HepG2 (cell line): ENCODE results near the gene ACAP3. TPM values are rescaled to one million over a fixed set of nuclear protein-coding genes. Genes with fewer than 3 reads are reported as not detected.

Source experiments
- AGO1 ChIP-seq: fragments of 200-400 bp; formaldehyde crosslinking; IDR thresholded peaks from 2 replicates; pipeline ENCODE4 v1.6.1; 2017; ENCODE audit warnings: mild to moderate bottlenecking, low read depth, low read length, moderate library complexity; ENCODE audit not compliant: poor library complexity, severe bottlenecking
- ATF7-NPFF ChIP-seq: sonication (generic); formaldehyde crosslinking; IDR thresholded peaks from 2 replicates; pipeline ENCODE4 v1.8.1; 2023; ENCODE audit warnings: mild to moderate bottlenecking, low read depth, missing genetic modification reagents, moderate library complexity
- HNRNPH1 ChIP-seq: fragments of 200-400 bp; formaldehyde crosslinking; optimal IDR thresholded peaks from 2 replicates; pipeline ENCODE3; 2017; ENCODE audit warnings: mild to moderate bottlenecking, low read depth, low read length
- MAZ ChIP-seq, 2 experiments: sonication (generic) in 1 of 2; formaldehyde crosslinking in 1 of 2; IDR thresholded peaks; 2 replicates each; pipeline versions ENCODE4 v1.5.0 to v1.6.1; 2012 to 2020; ENCODE audit warnings: low read depth in 2 of 2, mild to moderate bottlenecking in 2 of 2, borderline replicate concordance in 1 of 2, improper control_type of control experiment in 1 of 2, low read length in 1 of 2, missing genetic modification reagents in 1 of 2, moderate library complexity in 1 of 2
- PAWR ChIP-seq: sonication (generic); formaldehyde crosslinking; IDR thresholded peaks from 2 replicates; pipeline ENCODE4 v1.4.0; 2020; ENCODE audit warnings: missing genetic modification reagents, mild to moderate bottlenecking, borderline replicate concordance
- PHF21A ChIP-seq: sonication (generic); formaldehyde crosslinking; IDR thresholded peaks from 2 replicates; pipeline ENCODE4 v1.5.0; 2020; ENCODE audit warnings: mild to moderate bottlenecking, missing genetic modification reagents
- PPARG ChIP-seq: conservative IDR thresholded peaks from 2 replicates; pipeline ENCODE4 v1.6.1; 2016; ENCODE audit warnings: missing biosample characterization, missing genetic modification reagents
- RFX3 ChIP-seq: IDR thresholded peaks from 2 replicates; pipeline ENCODE4 v1.6.1; 2016; ENCODE audit warnings: missing biosample characterization, missing genetic modification reagents
- RFXANK ChIP-seq: IDR thresholded peaks from 2 replicates; pipeline ENCODE4 v1.6.1; 2016
- TRAFD1 ChIP-seq: sonication (generic); formaldehyde crosslinking; IDR thresholded peaks from 2 replicates; pipeline ENCODE4 v1.5.1; 2020; ENCODE audit warnings: missing genetic modification reagents, mild to moderate bottlenecking, borderline replicate concordance
- ZFY ChIP-seq: sonication (generic); formaldehyde crosslinking; IDR thresholded peaks from 2 replicates; pipeline ENCODE4 v1.4.0; 2020; ENCODE audit warnings: missing genetic modification reagents
- ZKSCAN8 ChIP-seq: IDR thresholded peaks from 2 replicates; pipeline ENCODE4 v1.6.1; 2016; ENCODE audit warnings: borderline replicate concordance, missing genetic modification reagents, missing compliant biosample characterization
- ZNF234 ChIP-seq: sonication (generic); formaldehyde crosslinking; conservative IDR thresholded peaks from 2 replicates; pipeline ENCODE4 v1.5.1; 2020; ENCODE audit warnings: mild to moderate bottlenecking, missing genetic modification reagents
- ZNF24 ChIP-seq: fragments of 450-650 bp; IDR thresholded peaks from 2 replicates; pipeline ENCODE4 v1.6.1; 2017; ENCODE audit warnings: antibody characterized with exemption, mild to moderate bottlenecking
- ZNF263 ChIP-seq: sonication (generic); formaldehyde crosslinking; IDR thresholded peaks from 2 replicates; pipeline ENCODE4 v1.4.0; 2020; ENCODE audit warnings: missing genetic modification reagents
- ZNF597 ChIP-seq: sonication (generic); formaldehyde crosslinking; IDR thresholded peaks from 2 replicates; pipeline ENCODE4 v1.5.0; 2020; ENCODE audit warnings: missing genetic modification reagents
- ZNF687 ChIP-seq: sonication (generic); formaldehyde crosslinking; IDR thresholded peaks from 2 replicates; pipeline ENCODE4 v1.5.1; 2020; ENCODE audit warnings: mild to moderate bottlenecking, missing genetic modification reagents, moderate library complexity
- ZNF782 ChIP-seq: sonication (generic); formaldehyde crosslinking; IDR thresholded peaks from 2 replicates; pipeline ENCODE4 v1.4.0; 2020; ENCODE audit warnings: missing genetic modification reagents, mild to moderate bottlenecking, borderline replicate concordance
- ZNF83 ChIP-seq: sonication (generic); formaldehyde crosslinking; IDR thresholded peaks from 2 replicates; pipeline ENCODE4 v1.4.0; 2020; ENCODE audit warnings: missing genetic modification reagents, mild to moderate bottlenecking, borderline replicate concordance
- ZUFSP ChIP-seq: sonication (generic); formaldehyde crosslinking; IDR thresholded peaks from 2 replicates; pipeline ENCODE4 v1.9.0; 2021; ENCODE audit warnings: missing genetic modification reagents, mild to moderate bottlenecking, borderline replicate concordance
- polyA plus RNA-seq, 8 experiments: library from polyadenylated mRNA; depleted of rRNA in 3 of 8; stranded (reverse) in 7 of 8; unstranded in 1 of 8; fragments of >200 nt; fragmentation: Illumina TruSeq in 4 of 8; extraction: Trizol in 4 of 8; gene quantifications; 2 replicates each; pipeline versions ENCODE4 v1.2.1 to v1.2.3, GENCODE V29; 2011 to 2016; ENCODE audit warnings: low read depth in 4 of 8, missing spikeins in 1 of 8, mixed read lengths in 1 of 8; ENCODE audit not compliant: insufficient read depth in 1 of 8
- total RNA-seq, 5 experiments: library from RNA; depleted of rRNA; stranded (reverse); fragments of >200 nt; fragmentation: Illumina TruSeq; extraction: Trizol; gene quantifications; 2 replicates each; pipeline ENCODE4 v1.2.3, GENCODE V29; 2016; ENCODE audit warnings: low read depth in 1 of 5

Gene ACAP3
- total and polyA plus RNA-seq, 2 of the 13 experiments (the other 11 are each of a cell fraction or from before 2014, with no cell fraction given): 29.4 to 50.8 TPM

GRCh38 chr1:1351511-1352427, 44.0 kb upstream of the ACAP3 start (continued):
- TF ChIP-seq HNRNPH1 (peak; percentile 1), MAZ (IDR thresholded peaks at IDR 0.05; ENCODE audit: borderline replicate concordance, low read depth, low read length) (no peak), MAZ (CRISPR knock-in tag; IDR thresholded peaks at IDR 0.05; ENCODE audit: low read depth) (no peak), ZNF263 (CRISPR knock-in tag) (peak; percentile 67), PAWR (no peak), RFX3 (CRISPR knock-in tag) (no peak), PHF21A (CRISPR knock-in tag) (no peak), ZUFSP (CRISPR knock-in tag) (no peak), ZNF782 (no peak), ZNF597 (CRISPR knock-in tag) (no peak), PPARG (CRISPR knock-in tag) (no peak), RFXANK (CRISPR knock-in tag) (no peak), ZNF83 (CRISPR knock-in tag) (no peak), ZNF234 (no peak), TRAFD1 (CRISPR knock-in tag) (no peak), ATF7-NPFF (CRISPR knock-in tag) (peak; percentile 18; the same call in 1 of the 2 replicates), AGO1 (peak; percentile 94), ZNF687 (CRISPR knock-in tag) (peak; percentile 36; the same call in 1 of the 2 replicates), ZFY (peak; percentile 29; the same call in 1 of the 2 replicates), ZKSCAN8 (CRISPR knock-in tag) (no peak), ZNF24 (no peak)
